GM10248 (cell line): ENCODE results near the gene GRAP2.

Experiments used
- CTCF ChIA-PET: fragments of 300-600 bp; sonication (Branson Sonifier 250); formaldehyde crosslinking; extraction: SDS; loops from one replicate; lab custom pipeline; 2021; ENCODE audit warnings: antibody characterized with exemption; lab: Yijun Ruan, JAX
- POLR2A ChIA-PET: fragments of 350-650 bp; sonication (Branson Sonifier 250); formaldehyde crosslinking; extraction: SDS; loops from one replicate; lab custom pipeline; 2020; ENCODE audit warnings: antibody characterized with exemption; lab: Yijun Ruan, JAX
- DNase-seq: peaks from one replicate; pipeline ENCODE4 v3.0.0; 2012; ENCODE audit errors: extremely low spot score
- CTCF ChIP-seq: IDR thresholded peaks from 2 replicates; pipeline ENCODE4 v1.5.1; 2012; ENCODE audit warnings: mild to moderate bottlenecking, low read depth; ENCODE audit errors: extremely low read depth, missing control alignments, control extremely low read depth

The GRAP2 gene

GRCh38 chr22:39923696-39924095, 22.8 kb downstream of the GRAP2 start:
- TF ChIP-seq CTCF, result no peak
- DNase-seq, result no peak
- ChIA-PET CTCF (interaction anchor here (1.0 to 5.1 kb wide), 3 partner anchors 9 to 39 kb away, joined by 3 to 24 read pairs (median 4); no protein-coding TSS in a partner anchor), POLR2A (no interaction called here)

- ChIA-PET CTCF (interaction anchor here (1.0 to 5.1 kb wide), 5 partner anchors 8 to 62 kb away, joined by 3 to 24 read pairs (median 3); no protein-coding TSS in a partner anchor), POLR2A (no interaction called here)
- no peak for DNase-seq
- TF ChIP-seq CTCF, result no peak
Measured at GRCh38 chr22:39924286-39924685, 23.4 kb downstream of the GRAP2 start.

GRCh38 chr22:39925273-39925672, 24.4 kb downstream of the GRAP2 start:
- no peak for DNase-seq
- CTCF ChIA-PET, result interaction anchor here (1.0 to 2.1 kb wide), 5 partner anchors 13 to 391 kb away, joined by 3 to 7 read pairs (median 5); no protein-coding TSS in a partner anchor
- TF ChIP-seq CTCF, result no peak
- POLR2A ChIA-PET, result no interaction called here

- TF ChIP-seq CTCF, result no peak
- DNase-seq, result no peak
- ChIA-PET CTCF (interaction anchor here (1.5 to 2.2 kb wide), 5 partner anchors 8 to 392 kb away, joined by 3 to 7 read pairs (median 5); no protein-coding TSS in a partner anchor), POLR2A (no interaction called here)
Measured at GRCh38 chr22:39925909-39926679, 25.2 kb downstream of the GRAP2 start.

GRCh38 chr22:39926753-39927152, 25.9 kb downstream of the GRAP2 start:
- ChIA-PET POLR2A (no interaction called here), CTCF (interaction anchor here (1.5 to 2.2 kb wide), 4 partner anchors 9 to 393 kb away, joined by 5 to 7 read pairs (median 6); no protein-coding TSS in a partner anchor)
- TF ChIP-seq CTCF, result no peak
- DNase-seq, result no peak

GRCh38 chr22:39927544-39927943, 26.7 kb downstream of the GRAP2 start:
- TF ChIP-seq CTCF, result no peak
- POLR2A ChIA-PET, result no interaction called here
- no peak for DNase-seq
- CTCF ChIA-PET, result interaction anchor here (2.2 kb wide), 1 partner anchor 9 kb away, joined by 7 read pairs; no protein-coding TSS in a partner anchor
